ENCODE data around the gene SLC25A34.

The SLC25A34 gene

DNA sequence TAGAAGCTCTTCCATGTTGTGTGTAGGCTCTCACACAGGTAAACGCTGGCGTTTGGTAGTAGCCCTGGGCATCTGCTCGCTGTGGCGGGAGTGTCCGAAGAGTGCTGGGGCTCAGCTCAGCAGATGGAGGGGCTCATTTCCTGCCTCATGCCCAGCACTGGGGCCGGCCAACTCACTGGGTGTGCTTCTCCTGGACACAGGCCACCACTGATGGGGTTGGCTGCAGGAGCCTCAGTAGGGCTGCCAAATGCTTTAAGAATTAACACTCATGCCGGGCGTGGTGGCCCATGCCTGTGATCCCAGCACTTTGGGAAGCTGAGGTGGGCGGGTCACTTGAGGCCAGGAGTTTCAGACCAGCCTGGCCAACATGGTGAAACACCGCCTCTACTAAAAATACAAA, 50.5 kb downstream of the SLC25A34 start:
- no peak for DNase-seq

GRCh38 chr1:15788624-15789301, 52.7 kb downstream of the SLC25A34 start:
- DNase-seq, result no peak

All from GF-D8 (cell line).